HEK293 (cell line): ENCODE data around the gene COL6A2.

Experiments
- ATF2 ChIP-seq: fragments of 450-650 bp; formaldehyde crosslinking; IDR thresholded peaks from 2 replicates; pipeline ENCODE4 v1.5.1; 2016; ENCODE audit warnings: missing biosample characterization, missing genetic modification characterization, low read depth
- ZNF654 ChIP-seq: fragments of 450-650 bp; formaldehyde crosslinking; IDR thresholded peaks from 2 replicates; pipeline ENCODE4 v1.5.1; 2016; ENCODE audit warnings: low read depth, missing biosample characterization, missing genetic modification characterization
- TF ChIP-seq, protein P1 (sequence below): fragments of 450-650 bp; formaldehyde crosslinking; IDR thresholded peaks from 2 replicates; pipeline ENCODE4 v1.5.1; 2016; ENCODE audit warnings: missing biosample characterization, missing genetic modification characterization

DNA sequence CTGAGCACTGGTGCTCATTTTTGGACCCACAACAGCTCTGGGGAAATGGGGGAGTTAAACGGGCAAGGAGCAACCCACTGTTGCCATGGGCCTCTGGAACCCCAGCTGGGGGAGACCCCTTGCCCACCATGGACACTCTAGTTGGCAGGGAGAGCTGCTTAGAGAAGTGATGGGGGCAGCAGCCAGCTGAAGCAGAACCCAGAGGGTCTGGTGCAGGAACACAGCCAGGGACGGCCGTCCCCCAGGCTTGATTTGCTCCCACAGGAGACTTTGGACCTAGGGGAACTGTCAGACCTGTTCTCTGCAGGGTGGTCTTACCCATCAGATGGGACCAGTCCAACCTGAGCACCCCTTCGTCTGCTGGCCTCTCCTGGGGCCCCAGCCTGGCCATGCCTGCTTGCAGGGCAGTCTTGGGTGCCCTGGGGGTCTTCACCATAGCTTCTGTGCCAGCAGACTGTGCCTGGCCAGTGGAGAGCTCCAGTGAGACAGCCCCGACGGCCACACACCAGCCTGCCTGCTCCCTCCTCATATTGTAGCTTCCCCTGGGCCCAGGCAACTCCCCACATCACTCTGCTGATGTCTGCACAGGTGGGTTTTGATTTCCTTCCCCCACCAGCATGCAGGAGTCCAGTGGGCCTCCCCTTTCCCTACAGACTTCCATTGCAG, 75.1 kb downstream of the COL6A2 start:
- TF ChIP-seq, protein P1, sequence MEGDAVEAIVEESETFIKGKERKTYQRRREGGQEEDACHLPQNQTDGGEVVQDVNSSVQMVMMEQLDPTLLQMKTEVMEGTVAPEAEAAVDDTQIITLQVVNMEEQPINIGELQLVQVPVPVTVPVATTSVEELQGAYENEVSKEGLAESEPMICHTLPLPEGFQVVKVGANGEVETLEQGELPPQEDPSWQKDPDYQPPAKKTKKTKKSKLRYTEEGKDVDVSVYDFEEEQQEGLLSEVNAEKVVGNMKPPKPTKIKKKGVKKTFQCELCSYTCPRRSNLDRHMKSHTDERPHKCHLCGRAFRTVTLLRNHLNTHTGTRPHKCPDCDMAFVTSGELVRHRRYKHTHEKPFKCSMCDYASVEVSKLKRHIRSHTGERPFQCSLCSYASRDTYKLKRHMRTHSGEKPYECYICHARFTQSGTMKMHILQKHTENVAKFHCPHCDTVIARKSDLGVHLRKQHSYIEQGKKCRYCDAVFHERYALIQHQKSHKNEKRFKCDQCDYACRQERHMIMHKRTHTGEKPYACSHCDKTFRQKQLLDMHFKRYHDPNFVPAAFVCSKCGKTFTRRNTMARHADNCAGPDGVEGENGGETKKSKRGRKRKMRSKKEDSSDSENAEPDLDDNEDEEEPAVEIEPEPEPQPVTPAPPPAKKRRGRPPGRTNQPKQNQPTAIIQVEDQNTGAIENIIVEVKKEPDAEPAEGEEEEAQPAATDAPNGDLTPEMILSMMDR, result no peak
- TF ChIP-seq ATF2, result no peak
- TF ChIP-seq ZNF654, result no peak
